GM19463 (cell line): ENCODE results near the gene GABARAPL1.
"Not testable (repeated sequence)": the region's sequence is repeated elsewhere in the genome, so short reads cannot be mapped to it uniquely, and the experiment has no call there.

Experiments used
- ATAC-seq: cut with Tn5 transposase; IDR thresholded peaks from one replicate; pipeline ENCODE4 v1.9.1; 2021; ENCODE audit warnings: mild to moderate bottlenecking, moderate library complexity; ENCODE audit not compliant: unreplicated experiment

The GABARAPL1 gene

DNA sequence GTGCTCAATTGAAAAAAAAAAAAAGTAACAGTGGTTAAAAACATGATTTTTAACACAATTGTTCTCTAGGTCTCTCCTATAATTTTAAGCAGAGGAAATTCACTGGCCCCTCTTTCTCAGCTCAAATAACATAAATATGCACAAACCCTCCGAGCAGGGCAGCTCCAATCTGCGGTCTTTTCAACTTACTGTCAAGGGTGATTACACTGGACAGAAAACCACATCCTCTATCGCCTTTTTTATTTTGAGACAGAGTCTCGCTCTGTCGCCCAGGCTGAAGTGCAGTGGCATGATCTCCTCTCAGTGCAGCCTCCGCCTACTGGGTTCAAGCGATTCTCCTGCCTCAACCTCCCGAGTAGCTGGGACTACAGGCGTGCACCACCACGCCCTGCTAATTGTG is 16.5 kb upstream of the GABARAPL1 start:
- peak; percentile 81 for ATAC-seq

GRCh38 chr12:10197879-10198278 is 14.8 kb upstream of the GABARAPL1 start:
- ATAC-seq: no peak

- ATAC-seq: not testable (repeated sequence)
Measured at GRCh38 chr12:10204495-10204894, 8.2 kb upstream of the GABARAPL1 start.

GRCh38 chr12:10205220-10205807 is 7.4 kb upstream of the GABARAPL1 start:
- no peak for ATAC-seq

GRCh38 chr12:10207136-10207535 is 5.5 kb upstream of the GABARAPL1 start:
- no peak for ATAC-seq

GRCh38 chr12:10210225-10210624 is 2.5 kb upstream of the GABARAPL1 start:
- ATAC-seq: no peak

GRCh38 chr12:10211101-10211939 is 1.4 kb upstream of the GABARAPL1 start:
- ATAC-seq: no peak

- ATAC-seq: peak; percentile 71
Measured at GRCh38 chr12:10211940-10212738, 538 bp upstream of the GABARAPL1 start.

GRCh38 chr12:10213168-10214135 is 775 bp downstream of the GABARAPL1 start:
- peak; percentile 47 for ATAC-seq

- no peak for ATAC-seq
Measured at GRCh38 chr12:10214136-10214894, 1.6 kb downstream of the GABARAPL1 start.

DNA sequence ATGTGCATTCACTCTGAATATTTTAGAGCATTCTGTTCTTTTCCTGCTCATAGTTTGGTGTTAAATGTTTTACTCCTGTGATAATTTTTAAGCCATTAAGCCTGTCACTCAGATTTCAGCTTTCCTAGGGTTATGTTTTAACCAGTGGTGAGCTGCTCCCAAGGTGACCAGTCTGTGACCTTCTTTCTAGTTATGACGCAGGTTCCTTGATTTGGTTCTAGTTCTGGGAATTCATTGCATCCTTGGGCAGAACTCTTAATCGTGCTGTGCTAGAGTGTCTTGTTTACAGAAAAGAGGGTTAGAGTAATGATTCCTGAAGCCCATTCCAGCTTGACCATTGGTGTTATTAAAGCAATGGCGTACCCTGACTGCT is 2.2 kb downstream of the GABARAPL1 start:
- ATAC-seq: no peak

DNA sequence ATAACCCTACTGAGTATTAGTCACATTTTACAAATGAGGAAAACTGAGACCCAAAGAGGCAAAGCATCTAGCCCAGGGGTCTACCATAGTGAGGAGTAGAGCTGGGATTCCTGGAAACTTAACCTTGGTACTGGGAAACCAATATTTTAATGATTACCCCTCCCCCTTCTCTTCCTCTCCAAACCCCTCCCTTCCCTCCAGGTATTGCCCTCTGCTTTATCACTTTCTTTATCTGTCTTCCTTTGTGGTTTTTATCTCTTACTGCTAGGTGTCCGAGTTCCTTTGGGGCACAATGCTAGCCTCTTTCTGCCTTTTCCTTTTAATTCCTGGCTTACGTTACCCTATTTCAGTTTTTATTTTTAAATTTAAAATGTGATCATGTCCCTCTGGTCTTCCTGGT is 2.8 kb downstream of the GABARAPL1 start:
- ATAC-seq: no peak

DNA sequence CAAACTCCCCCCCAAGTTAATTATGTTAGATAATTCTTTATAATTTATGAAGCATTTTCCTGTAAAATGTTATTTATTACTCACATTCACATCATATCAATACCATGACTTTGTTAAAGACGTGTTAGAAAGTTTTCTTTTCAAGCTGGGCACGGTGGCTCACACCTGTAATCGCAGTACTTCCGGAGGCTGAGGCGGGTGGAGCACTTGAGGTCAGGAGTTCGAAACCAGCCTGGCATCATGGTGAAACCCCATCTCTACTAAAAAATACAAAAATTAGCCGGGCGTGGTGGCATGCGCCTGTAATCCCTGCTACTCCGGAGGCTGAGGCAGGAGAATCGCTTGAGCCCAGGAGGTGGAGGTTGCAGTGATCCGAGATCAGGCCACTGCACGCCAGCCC is 3.3 kb downstream of the GABARAPL1 start:
- not testable (repeated sequence) for ATAC-seq

DNA sequence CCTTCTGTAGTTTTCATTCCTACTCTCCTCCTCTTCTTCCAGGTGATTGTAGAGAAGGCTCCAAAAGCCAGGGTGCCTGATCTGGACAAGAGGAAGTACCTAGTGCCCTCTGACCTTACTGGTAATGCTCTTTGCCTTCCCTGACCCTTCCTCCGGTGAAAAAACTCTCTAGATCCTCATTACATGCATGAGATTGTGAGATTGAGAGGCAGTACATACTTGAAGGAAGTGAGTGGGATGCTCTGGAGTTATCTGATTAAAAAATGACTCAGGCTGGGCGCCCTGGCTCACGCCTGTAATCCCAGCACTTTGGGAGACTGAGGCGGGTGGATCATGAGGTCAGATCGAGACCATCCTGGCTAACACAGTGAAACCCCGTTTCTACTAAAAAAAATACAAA is 5.3 kb downstream of the GABARAPL1 start:
- no peak for ATAC-seq

DNA sequence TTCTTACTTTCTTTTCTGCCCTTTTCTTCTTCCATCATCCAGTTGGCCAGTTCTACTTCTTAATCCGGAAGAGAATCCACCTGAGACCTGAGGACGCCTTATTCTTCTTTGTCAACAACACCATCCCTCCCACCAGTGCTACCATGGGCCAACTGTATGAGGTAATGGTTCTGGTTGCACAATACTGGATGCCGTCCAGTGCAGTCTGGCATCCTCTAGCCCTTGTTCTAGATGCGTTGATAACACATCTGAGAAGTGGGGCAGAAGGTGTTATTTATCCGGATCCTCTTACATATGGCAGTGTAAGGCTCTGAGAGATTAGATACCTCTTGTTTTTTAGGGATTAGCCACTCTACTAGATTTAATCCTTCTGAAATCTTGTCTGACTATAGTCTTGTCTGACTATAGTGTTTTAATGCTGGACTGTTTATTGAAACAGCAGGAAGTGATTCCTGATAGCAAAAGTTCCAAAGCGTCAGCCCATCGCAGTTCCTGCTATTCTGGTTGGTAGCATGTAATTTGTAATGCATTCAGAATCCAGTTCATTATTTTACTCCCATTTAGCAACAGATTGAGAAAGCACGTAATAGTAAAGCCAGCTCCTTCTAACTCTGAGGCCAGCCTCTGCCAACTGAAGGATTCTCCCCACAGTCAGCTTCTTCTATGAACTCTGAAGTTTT is 7.9 kb downstream of the GABARAPL1 start:
- ATAC-seq: no peak

DNA sequence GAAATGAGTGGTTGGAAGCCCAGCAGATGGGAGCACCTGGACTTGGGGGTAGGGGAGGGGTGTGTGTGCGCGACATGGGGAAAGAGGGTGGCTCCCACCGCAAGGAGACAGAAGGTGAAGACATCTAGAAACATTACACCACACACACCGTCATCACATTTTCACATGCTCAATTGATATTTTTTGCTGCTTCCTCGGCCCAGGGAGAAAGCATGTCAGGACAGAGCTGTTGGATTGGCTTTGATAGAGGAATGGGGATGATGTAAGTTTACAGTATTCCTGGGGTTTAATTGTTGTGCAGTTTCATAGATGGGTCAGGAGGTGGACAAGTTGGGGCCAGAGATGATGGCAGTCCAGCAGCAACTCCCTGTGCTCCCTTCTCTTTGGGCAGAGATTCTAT is 9.2 kb downstream of the GABARAPL1 start:
- ATAC-seq: no peak

DNA sequence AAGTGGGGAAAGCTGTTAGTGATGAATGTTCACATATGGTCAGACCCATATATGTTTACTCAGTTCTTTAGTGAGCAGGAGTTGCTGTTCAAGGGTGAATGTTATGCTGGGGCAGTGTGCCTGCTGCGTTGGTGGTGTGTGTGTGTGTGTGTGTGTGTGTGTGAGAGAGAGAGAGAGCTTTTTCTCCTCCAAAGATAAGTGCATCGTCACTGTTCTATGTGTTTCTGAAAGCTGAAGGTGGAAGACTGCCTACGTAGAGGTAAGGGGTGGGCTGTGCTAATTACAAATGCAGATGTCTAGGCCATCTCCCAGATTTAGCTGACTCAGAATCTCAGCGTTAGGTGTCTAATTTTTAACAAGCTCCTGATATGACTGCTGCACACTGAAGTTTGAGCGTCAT is 10.5 kb downstream of the GABARAPL1 start:
- no peak for ATAC-seq

- ATAC-seq: not testable (repeated sequence)
Measured at GRCh38 chr12:10225426-10225825, 12.7 kb downstream of the GABARAPL1 start.

DNA sequence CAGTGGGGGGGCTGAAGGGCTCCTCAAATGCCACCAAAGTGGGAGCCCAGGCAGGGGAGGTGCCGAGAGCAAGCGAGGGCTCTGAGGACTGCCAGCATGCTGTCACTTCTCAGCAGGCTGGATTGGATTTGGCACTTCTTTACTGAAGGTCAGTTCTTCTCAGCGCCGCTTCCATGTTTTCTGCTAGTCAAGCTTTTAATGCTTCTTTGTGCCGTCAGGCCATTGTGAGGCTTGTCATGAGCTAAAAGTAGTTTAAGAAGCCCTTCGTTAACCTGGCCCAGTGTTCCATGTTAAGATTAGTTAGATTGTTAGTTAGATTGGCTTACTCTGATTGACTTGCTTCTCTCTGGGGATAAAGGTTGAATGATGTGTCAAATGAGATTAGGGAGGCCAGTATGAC is 13.4 kb downstream of the GABARAPL1 start:
- ATAC-seq: no peak
